Stomach (tissue), 4 donors: ENCODE data around the gene VIPAS39.

Experiments
- POLR2A ChIP-seq, 4 donors: fragments of 450-650 bp; IDR thresholded peaks; one replicate each; pipeline ENCODE4 v1.6.1; 2016; ENCODE audit warnings: antibody characterized with exemption in 4 of 4, control low read depth in 2 of 4, mild to moderate bottlenecking in 1 of 4, moderate library complexity in 1 of 4
- TF ChIP-seq, protein P1 (sequence below), 7 experiments: fragments of 450-650 bp in 4 of 7; fragments of 200-600 bp in 3 of 7; sonication (generic) in 3 of 7; IDR thresholded peaks; one replicate each; pipeline ENCODE4 v1.5.1; 2016 to 2019; ENCODE audit warnings: antibody characterized with exemption in 7 of 7, control low read depth in 2 of 7, mild to moderate bottlenecking in 1 of 7

DNA sequence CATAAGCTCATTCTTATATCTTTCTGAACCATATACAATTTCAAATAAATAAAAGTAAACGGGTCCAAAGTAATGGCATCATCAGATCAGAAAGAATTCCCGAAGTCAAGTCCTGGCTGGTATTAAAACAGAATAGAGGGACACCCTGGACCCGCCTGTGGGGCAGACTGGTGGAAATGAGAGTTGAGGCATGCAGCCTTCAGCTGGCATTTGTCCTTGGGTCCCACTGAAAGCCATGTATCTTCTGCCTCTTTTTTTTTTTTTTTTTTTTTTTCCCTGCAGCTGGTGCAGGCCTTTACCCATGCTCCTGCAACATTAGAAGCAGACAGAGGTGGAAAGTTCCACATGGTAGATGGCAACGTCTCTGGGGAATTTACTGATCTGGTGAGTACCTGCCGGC, 10.4 kb upstream of the VIPAS39 start:
- TF ChIP-seq, protein P1, sequence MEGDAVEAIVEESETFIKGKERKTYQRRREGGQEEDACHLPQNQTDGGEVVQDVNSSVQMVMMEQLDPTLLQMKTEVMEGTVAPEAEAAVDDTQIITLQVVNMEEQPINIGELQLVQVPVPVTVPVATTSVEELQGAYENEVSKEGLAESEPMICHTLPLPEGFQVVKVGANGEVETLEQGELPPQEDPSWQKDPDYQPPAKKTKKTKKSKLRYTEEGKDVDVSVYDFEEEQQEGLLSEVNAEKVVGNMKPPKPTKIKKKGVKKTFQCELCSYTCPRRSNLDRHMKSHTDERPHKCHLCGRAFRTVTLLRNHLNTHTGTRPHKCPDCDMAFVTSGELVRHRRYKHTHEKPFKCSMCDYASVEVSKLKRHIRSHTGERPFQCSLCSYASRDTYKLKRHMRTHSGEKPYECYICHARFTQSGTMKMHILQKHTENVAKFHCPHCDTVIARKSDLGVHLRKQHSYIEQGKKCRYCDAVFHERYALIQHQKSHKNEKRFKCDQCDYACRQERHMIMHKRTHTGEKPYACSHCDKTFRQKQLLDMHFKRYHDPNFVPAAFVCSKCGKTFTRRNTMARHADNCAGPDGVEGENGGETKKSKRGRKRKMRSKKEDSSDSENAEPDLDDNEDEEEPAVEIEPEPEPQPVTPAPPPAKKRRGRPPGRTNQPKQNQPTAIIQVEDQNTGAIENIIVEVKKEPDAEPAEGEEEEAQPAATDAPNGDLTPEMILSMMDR (IDR thresholded peaks at IDR 0.05) = no peak
- TF ChIP-seq POLR2A (IDR thresholded peaks at IDR 0.05) = no peak
